WERI-Rb-1 (cell line): ENCODE measurements around the gene ARMC9.

Experiments used
- DNase-seq: peaks from one replicate; pipeline ENCODE4 v3.0.0-alpha.2; 2020
- H3K27ac ChIP-seq: fragments of 250-450 bp; sonication (Bioruptor Pico); 2 replicates; pipeline ENCODE4 v1.5.1; 2020; ENCODE audit warnings: mild to moderate bottlenecking, moderate library complexity
- H3K27me3 ChIP-seq: fragments of 250-450 bp; sonication (Bioruptor Pico); 2 replicates; pipeline ENCODE4 v1.5.1; 2021; ENCODE audit warnings: mild to moderate bottlenecking, low read depth, moderate library complexity; ENCODE audit not compliant: insufficient read depth, severe bottlenecking
- H3K36me3 ChIP-seq: fragments of 250-450 bp; sonication (Bioruptor Pico); 2 replicates; pipeline ENCODE4 v1.5.1; 2020; ENCODE audit warnings: mild to moderate bottlenecking, moderate library complexity
- H3K4me3 ChIP-seq: 2 replicates; pipeline ENCODE4 v1.5.1; 2011; ENCODE audit warnings: low read depth, mild to moderate bottlenecking, control low read depth, low read length
- H3K9me3 ChIP-seq: fragments of 250-450 bp; sonication (Bioruptor Pico); 2 replicates; pipeline ENCODE4 v1.5.1; 2021; ENCODE audit warnings: mild to moderate bottlenecking, moderate library complexity; ENCODE audit not compliant: severe bottlenecking
- TF ChIP-seq, protein P1 (sequence below): IDR thresholded peaks from 2 replicates; pipeline ENCODE4 v1.5.1; 2011; ENCODE audit warnings: low read depth, mild to moderate bottlenecking, control low read depth, inconsistent platforms, low read length

ARMC9 gene

DNA sequence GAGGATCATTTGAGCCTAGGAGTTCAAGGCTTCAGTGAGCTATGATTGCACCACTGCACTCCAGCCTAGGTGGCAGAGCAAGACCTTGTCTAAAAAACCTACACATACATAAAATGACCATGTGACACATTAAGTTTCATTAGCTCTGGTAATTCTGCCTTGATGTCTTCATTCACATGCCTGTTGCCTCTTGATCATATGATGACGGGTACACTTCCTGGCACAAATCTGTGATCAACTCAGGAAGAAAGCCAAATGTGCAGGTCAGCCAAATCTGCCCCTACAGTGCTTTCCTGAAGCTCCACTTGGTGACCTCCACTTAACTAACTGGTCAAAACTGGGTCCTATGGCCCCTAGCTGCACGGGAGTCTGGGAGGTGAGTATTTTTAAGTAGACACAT is 142.7 kb downstream of the ARMC9 start:
- peaks cover 1% of the 10 kb centered on the region; the same call in 1 of the 2 replicates for H3K36me3 ChIP-seq
- DNase-seq: no peak
- H3K4me3 ChIP-seq: no peak overlapping the region
- H3K27me3 ChIP-seq: no peaks in the 10 kb centered on the region
- TF ChIP-seq, protein P1, sequence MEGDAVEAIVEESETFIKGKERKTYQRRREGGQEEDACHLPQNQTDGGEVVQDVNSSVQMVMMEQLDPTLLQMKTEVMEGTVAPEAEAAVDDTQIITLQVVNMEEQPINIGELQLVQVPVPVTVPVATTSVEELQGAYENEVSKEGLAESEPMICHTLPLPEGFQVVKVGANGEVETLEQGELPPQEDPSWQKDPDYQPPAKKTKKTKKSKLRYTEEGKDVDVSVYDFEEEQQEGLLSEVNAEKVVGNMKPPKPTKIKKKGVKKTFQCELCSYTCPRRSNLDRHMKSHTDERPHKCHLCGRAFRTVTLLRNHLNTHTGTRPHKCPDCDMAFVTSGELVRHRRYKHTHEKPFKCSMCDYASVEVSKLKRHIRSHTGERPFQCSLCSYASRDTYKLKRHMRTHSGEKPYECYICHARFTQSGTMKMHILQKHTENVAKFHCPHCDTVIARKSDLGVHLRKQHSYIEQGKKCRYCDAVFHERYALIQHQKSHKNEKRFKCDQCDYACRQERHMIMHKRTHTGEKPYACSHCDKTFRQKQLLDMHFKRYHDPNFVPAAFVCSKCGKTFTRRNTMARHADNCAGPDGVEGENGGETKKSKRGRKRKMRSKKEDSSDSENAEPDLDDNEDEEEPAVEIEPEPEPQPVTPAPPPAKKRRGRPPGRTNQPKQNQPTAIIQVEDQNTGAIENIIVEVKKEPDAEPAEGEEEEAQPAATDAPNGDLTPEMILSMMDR: no peak
- H3K27ac ChIP-seq: no peak overlapping the region
- no peaks in the 10 kb centered on the region for H3K9me3 ChIP-seq

- H3K9me3 ChIP-seq: no peaks in the 10 kb centered on the region
- no peak overlapping the region for H3K27ac ChIP-seq
- H3K27me3 ChIP-seq: no peaks in the 10 kb centered on the region
- TF ChIP-seq, protein P1: no peak
- H3K4me3 ChIP-seq: no peak overlapping the region
- DNase-seq: no peak
- H3K36me3 ChIP-seq: peaks cover 4% of the 10 kb centered on the region; the same call in 1 of the 2 replicates
Observed at GRCh38 chr2:231342061-231342711, 143.8 kb downstream of the ARMC9 start.

- no peak overlapping the region for H3K27ac ChIP-seq
- TF ChIP-seq, protein P1: no peak
Observed at GRCh38 chr2:231343006-231343710, 144.7 kb downstream of the ARMC9 start.

DNA sequence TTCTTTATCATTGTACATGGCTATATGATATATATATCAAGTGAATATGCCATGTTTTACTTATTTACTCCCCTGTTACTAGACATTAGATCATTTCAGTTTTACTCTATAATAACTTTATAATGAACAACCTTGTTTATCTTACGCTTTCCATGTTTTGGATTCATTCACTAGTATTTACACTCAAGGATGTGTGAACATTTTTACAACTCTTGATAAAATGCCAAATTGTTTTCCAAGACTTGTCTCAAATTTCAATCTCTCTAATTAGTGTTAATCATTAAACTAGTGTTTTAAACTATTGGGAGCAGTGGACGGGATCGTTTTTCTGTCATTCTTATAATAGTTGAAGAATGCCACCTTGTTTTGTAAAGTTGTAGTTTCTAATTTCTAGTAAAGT is 145.6 kb downstream of the ARMC9 start:
- no peaks in the 10 kb centered on the region for H3K27me3 ChIP-seq
- no peak for DNase-seq
- H3K9me3 ChIP-seq: no peaks in the 10 kb centered on the region
- peaks cover 4% of the 10 kb centered on the region; the same call in 1 of the 2 replicates for H3K36me3 ChIP-seq
- H3K4me3 ChIP-seq: no peak overlapping the region
- H3K27ac ChIP-seq: no peak overlapping the region
- TF ChIP-seq, protein P1: no peak

More at GRCh38 chr2:231343006-231343710, 144.7 kb downstream of the ARMC9 start:
- no peak overlapping the region for H3K4me3 ChIP-seq
- no peak for DNase-seq
- peaks cover 4% of the 10 kb centered on the region; the same call in 1 of the 2 replicates for H3K36me3 ChIP-seq
- no peaks in the 10 kb centered on the region for H3K27me3 ChIP-seq
- H3K9me3 ChIP-seq: no peaks in the 10 kb centered on the region

DNA sequence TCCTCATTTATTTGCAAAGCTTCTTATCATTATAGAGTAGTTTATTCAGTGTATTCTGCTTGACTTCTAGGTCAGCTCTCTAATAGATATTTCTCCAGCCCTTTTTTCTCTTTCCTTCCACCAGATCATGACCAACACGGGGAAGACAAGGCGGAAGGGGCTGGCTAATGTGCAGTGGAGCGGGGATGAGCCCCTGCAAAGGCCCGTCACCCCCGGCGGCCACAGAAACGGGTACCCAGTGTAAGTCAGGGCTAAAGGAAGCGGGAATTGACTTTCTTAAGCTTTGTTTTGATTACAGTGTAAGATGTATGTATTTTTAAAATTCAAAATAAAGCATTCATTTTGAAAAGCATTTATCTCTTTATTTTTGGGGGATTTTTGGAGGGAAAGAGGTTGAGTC is 146.4 kb downstream of the ARMC9 start:
- TF ChIP-seq, protein P1: no peak
- no peaks in the 10 kb centered on the region for H3K9me3 ChIP-seq
- H3K36me3 ChIP-seq: peaks cover 4% of the 10 kb centered on the region; the same call in 1 of the 2 replicates
- H3K4me3 ChIP-seq: no peak overlapping the region
- no peak for DNase-seq
- H3K27me3 ChIP-seq: no peaks in the 10 kb centered on the region
- H3K27ac ChIP-seq: no peak overlapping the region
